Peyer's patch (tissue), 4 donors: ENCODE measurements around the gene TMEM40. TPM values are rescaled to one million over a fixed set of nuclear protein-coding genes. Genes with fewer than 3 reads are reported as not detected.
A peak's percentile ranks its signal among the peaks of the same experiment; 100 is the strongest.

Experiments
- DNase-seq, 3 donors: peaks; one replicate each; pipeline ENCODE4 v3.0.0-alpha.2; 2017 to 2019
- H3K27ac ChIP-seq, 4 donors: fragments of 200-600 bp; sonication (generic); one replicate each; pipeline ENCODE4 v1.5.1; 2016 to 2019
- H3K27me3 ChIP-seq, 2 donors: fragments of 200-600 bp; sonication (generic); one replicate each; pipeline ENCODE4 v1.5.1; 2019
- H3K36me3 ChIP-seq, 3 donors: fragments of 200-600 bp; sonication (generic); one replicate each; pipeline ENCODE4 v1.5.1; 2016 to 2019
- H3K4me1 ChIP-seq, 4 donors: fragments of 200-600 bp; sonication (generic); one replicate each; pipeline ENCODE4 v1.5.1; 2016 to 2019
- H3K4me3 ChIP-seq, 4 donors: fragments of 200-600 bp; sonication (generic); 1 replicate in 3 of 4; 2 replicates in 1 of 4; pipeline ENCODE4 v1.5.1; 2016 to 2019; ENCODE audit warnings: mild to moderate bottlenecking in 1 of 4
- H3K9me3 ChIP-seq, 4 donors: fragments of 200-600 bp; sonication (generic); one replicate each; pipeline ENCODE4 v1.5.1; 2016 to 2019; ENCODE audit warnings: mild to moderate bottlenecking in 1 of 4
- POLR2A ChIP-seq, 2 donors: fragments of 450-650 bp; IDR thresholded peaks; one replicate each; pipeline ENCODE4 v1.5.1; 2017; ENCODE audit warnings: antibody characterized with exemption in 2 of 2, mild to moderate bottlenecking in 2 of 2, moderate library complexity in 2 of 2
- total RNA-seq, 4 donors: library from RNA; depleted of rRNA; stranded (reverse); fragments of >200 nt; gene quantifications; one replicate each; pipeline ENCODE4 v1.1.0, GENCODE V29; 2016
- TF ChIP-seq, protein P1 (sequence below), 6 experiments: fragments of 450-650 bp in 4 of 6; fragments of 200-600 bp in 2 of 6; sonication (generic) in 1 of 6; IDR thresholded peaks; one replicate each; pipeline ENCODE4 v1.5.1; 2017 to 2019; ENCODE audit warnings: antibody characterized with exemption in 6 of 6, mild to moderate bottlenecking in 3 of 6, moderate library complexity in 1 of 6

The TMEM40 gene
- total RNA-seq, 4 donors from 2014 or later, result not detected

DNA sequence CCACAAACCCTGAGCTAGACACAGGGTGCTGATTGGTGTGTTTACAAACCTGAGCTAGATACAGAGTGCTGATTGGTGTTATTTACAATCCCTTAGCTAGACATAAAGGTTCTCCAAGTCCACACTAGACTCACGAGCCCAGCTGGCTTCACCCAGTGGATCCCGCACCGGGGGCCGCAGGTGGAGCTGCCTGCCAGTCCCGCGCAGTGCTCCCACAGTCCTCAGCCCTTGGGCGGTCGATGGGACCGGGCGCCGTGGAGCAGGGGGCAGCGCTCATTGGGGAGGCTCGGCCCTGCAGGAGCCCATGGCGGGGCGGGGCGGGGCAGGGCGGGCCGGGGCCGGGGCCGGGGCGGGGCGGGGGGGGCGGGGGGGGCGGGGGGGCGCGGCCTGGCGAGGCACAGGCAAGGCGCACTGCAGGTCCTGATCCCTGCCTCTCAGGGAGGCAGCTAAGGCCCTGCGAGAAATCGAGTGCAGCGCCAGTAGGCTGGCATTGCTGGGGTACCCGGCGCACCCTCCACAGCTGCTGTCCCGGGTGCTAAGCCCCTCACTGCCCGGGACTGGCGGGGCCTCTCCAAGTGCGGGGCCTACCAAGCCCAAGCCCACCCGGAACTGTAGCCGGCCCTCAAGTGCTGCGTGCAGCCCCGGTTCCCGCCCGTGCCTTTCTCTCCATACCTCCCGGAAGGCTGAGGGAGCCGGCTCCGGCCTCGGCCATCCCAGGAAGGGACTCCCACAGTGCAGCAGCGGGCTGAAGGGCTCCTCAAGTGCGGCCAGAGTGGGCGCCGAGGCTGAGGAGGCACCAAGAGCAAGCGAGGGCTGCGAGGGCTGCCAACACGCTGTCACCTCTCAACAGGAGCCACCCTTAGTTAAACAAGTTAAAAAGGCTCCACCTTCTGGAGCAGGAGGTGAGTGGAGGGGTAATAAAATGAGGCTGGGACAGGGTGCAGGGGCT is 9.8 kb upstream of the TMEM40 start:
- Histone ChIP-seq H3K36me3 (no peaks in the 10 kb centered on the region), H3K27ac (no peak overlapping the region), H3K4me3 (no peak overlapping the region), H3K4me1 (no peaks in the 10 kb centered on the region), H3K9me3 (no peaks in the 10 kb centered on the region), H3K27me3 (no peaks in the 10 kb centered on the region)
- TF ChIP-seq POLR2A (IDR thresholded peaks at IDR 0.05), result no peak
- TF ChIP-seq, protein P1, sequence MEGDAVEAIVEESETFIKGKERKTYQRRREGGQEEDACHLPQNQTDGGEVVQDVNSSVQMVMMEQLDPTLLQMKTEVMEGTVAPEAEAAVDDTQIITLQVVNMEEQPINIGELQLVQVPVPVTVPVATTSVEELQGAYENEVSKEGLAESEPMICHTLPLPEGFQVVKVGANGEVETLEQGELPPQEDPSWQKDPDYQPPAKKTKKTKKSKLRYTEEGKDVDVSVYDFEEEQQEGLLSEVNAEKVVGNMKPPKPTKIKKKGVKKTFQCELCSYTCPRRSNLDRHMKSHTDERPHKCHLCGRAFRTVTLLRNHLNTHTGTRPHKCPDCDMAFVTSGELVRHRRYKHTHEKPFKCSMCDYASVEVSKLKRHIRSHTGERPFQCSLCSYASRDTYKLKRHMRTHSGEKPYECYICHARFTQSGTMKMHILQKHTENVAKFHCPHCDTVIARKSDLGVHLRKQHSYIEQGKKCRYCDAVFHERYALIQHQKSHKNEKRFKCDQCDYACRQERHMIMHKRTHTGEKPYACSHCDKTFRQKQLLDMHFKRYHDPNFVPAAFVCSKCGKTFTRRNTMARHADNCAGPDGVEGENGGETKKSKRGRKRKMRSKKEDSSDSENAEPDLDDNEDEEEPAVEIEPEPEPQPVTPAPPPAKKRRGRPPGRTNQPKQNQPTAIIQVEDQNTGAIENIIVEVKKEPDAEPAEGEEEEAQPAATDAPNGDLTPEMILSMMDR (IDR thresholded peaks at IDR 0.05), result no peak
- DNase-seq, result no peak

DNA sequence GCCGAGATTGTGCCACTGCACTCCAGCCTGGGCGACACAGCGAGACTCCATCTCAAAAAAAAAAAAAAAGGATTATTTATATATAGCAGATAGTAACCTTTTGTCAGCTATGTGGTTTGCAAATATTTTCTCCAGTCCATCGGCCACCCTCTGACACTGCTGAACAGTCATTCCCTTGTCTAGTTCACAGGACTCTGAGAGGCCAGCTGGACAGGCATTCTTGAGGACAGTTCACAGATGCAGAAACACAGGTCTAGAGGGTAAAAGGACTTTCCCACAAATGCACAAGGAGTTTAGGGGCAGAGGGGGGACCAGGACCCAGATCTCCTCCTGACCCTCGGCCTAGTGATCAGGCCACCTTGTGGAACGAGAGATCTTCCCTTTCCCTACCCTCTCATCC is 7.5 kb upstream of the TMEM40 start:
- no peak overlapping the region for H3K4me3 ChIP-seq
- H3K27ac ChIP-seq, result no peak overlapping the region
- H3K27me3 ChIP-seq, result no peaks in the 10 kb centered on the region
- no peaks in the 10 kb centered on the region for H3K9me3 ChIP-seq
- H3K4me1 ChIP-seq, result no peaks in the 10 kb centered on the region
- TF ChIP-seq, protein P1 (IDR thresholded peaks at IDR 0.05), result no peak
- no peak for TF ChIP-seq POLR2A (IDR thresholded peaks at IDR 0.05)
- H3K36me3 ChIP-seq, result no peaks in the 10 kb centered on the region
- DNase-seq, result no peak

DNA sequence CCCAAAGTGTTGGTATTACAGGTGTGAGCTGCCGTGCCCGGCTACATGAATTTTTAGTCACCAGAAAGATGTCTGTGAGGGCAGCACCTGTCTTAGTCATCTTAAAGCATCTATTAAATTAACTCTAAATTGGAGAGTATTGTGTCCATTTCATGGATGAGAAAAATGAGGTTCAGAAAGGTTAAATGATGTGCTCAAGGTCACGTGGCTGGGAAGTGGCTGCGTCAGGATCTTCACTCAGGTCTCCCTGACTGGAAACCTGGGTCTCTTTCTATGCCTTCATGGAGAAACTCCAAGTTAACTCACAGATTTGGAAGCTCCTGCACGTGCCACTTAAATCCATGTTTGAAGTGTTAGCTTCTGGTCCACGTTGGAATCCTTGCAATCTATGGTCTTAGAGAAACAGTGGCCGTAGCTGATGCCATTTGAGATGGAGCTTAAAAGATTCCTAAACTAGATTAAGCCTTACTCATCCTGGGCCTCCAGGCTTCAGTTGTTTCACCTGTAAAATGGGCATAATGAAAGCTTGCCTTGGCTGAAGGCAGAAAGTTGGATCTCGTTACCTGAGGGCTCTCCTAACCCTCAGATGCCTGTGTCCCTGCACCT is 5.2 kb upstream of the TMEM40 start:
- H3K27ac ChIP-seq, result no peak overlapping the region
- no peaks in the 10 kb centered on the region for H3K36me3 ChIP-seq
- no peaks in the 10 kb centered on the region for H3K4me1 ChIP-seq
- TF ChIP-seq, protein P1 (IDR thresholded peaks at IDR 0.05), result no peak
- no peak for TF ChIP-seq POLR2A (IDR thresholded peaks at IDR 0.05)
- DNase-seq, result no peak
- no peaks in the 10 kb centered on the region for H3K9me3 ChIP-seq
- no peak overlapping the region for H3K4me3 ChIP-seq
- no peaks in the 10 kb centered on the region for H3K27me3 ChIP-seq

DNA sequence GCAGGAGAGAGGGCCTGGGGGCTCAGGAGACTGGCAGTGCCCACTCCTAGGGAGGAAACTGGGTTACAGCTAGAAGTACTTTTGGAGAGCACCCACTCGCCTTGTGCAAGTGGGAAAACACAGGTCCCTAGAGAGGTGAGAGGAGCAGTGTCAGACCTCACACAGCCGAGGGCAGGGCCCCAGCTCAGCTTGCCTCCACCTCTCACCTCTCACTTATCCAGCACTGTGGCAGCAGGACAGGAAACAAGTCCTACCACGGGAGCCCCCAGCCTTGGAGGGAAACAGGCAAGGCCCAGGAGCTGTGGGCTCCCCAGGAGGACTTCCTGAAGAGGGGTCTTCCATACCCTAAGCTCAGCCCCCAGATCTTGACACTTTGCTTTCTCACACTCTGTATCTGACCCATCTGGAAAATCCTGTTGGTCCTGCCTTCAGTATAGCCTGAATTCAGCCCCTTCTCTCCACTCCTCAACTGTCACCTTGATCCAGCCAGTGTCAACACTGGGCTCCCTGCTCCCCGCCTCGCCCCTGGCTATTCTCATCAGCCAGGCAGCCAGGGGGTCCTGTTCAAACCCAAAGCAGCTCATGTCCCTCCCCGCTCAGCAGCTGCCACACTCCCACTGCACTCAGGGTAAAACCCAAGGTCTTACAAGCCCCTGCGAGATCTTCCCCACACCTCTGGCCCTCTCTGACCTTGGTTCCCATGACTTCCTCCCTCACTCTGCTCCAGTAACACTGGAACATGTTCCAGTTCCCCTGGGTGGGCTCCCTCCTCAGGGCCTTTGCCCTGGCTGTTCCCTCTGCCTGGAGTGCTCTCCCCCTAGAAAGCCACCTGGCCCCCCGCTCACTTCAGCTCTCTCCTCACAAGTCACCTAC is 870 bp upstream of the TMEM40 start:
- Histone ChIP-seq H3K27me3 (no peaks in the 10 kb centered on the region), H3K4me3 (no peak overlapping the region), H3K4me1 (peaks cover 0 to 6% (median 0%) of the 10 kb centered on the region in 4 donors), H3K36me3 (no peaks in the 10 kb centered on the region), H3K9me3 (no peaks in the 10 kb centered on the region), H3K27ac (no peak overlapping the region)
- TF ChIP-seq, protein P1 (IDR thresholded peaks at IDR 0.05), result no peak
- TF ChIP-seq POLR2A (IDR thresholded peaks at IDR 0.05), result no peak
- DNase-seq, result no peak

DNA sequence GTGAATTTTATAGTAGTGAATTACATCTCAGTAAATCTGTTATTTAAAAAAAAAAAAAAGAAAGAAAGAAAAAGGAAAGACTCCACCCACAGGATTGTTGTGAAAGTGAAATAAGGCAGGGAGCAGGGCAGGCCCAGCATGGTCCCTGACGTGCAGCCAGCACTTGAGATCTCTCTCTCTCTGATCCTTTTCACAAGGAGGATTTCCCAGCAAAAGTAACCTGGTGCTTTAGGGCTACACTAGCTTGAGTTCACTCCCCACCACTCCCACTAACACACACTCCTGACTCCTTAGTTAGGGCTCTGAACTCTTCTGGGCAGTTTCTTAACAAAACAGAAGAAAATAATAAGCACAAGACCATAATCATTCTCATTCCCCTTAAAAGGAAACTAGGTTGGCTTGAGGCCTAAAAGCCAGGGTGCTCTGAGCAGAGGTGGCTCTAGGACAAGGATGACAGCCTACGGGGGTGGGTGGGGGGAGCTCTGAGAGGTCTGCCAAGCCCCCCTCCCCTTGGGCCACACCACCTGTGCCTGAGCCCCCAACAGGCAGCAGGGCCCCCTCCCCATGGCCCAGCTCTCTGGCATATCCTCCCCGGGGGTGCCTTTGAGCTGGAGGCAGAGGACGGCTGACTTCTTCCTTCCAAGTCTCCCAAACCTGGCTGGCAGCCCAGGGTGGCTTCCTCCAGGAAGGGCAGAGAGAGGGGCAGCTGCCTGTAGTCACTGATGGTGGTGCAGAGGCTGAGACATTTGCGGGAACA is 856 bp downstream of the TMEM40 start:
- Histone ChIP-seq H3K27me3 (no peaks in the 10 kb centered on the region), H3K4me3 (no peak overlapping the region)
- DNase-seq, result no peak

More for the DNA sequence above, 856 bp downstream of the TMEM40 start:
- no peak for TF ChIP-seq POLR2A (IDR thresholded peaks at IDR 0.05)
- TF ChIP-seq, protein P1 (IDR thresholded peaks at IDR 0.05), result no peak
- peak overlapping the region in 1 of 4 donors; percentile 25 for H3K27ac ChIP-seq
- H3K4me1 ChIP-seq, result peaks cover 0 to 6% (median 0%) of the 10 kb centered on the region in 4 donors
- no peaks in the 10 kb centered on the region for H3K36me3 ChIP-seq
- H3K9me3 ChIP-seq, result no peaks in the 10 kb centered on the region
